Measurements from ENCODE around the gene TNIK.

DNA sequence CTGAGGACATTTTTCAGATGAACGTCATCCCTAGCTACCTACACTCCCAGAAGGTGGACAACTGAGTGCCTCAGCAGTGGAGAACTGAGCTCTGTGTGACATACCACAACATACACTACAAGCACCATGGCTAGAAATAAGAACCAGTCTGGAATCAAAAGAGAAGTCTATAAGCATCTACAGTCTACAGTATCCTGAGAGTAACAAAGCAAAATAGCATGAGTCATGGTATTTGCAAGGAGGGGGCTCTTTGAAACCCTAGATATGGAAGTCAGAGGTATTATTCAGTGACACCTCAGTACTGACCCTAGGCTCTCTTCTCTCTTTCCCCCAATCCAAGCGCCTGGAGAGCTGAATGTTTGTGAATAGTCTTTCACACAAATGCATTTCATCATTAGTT lies 87.5 kb downstream of the TNIK start:
- TF ChIP-seq, protein P1, sequence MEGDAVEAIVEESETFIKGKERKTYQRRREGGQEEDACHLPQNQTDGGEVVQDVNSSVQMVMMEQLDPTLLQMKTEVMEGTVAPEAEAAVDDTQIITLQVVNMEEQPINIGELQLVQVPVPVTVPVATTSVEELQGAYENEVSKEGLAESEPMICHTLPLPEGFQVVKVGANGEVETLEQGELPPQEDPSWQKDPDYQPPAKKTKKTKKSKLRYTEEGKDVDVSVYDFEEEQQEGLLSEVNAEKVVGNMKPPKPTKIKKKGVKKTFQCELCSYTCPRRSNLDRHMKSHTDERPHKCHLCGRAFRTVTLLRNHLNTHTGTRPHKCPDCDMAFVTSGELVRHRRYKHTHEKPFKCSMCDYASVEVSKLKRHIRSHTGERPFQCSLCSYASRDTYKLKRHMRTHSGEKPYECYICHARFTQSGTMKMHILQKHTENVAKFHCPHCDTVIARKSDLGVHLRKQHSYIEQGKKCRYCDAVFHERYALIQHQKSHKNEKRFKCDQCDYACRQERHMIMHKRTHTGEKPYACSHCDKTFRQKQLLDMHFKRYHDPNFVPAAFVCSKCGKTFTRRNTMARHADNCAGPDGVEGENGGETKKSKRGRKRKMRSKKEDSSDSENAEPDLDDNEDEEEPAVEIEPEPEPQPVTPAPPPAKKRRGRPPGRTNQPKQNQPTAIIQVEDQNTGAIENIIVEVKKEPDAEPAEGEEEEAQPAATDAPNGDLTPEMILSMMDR (conservative IDR thresholded peaks at IDR 0.05; ENCODE audit: low read depth in 2 of 2) = no peak
- TF ChIP-seq POLR2AphosphoS5 (IDR thresholded peaks at IDR 0.05; ENCODE audit: low read depth) (no peak), EZH2phosphoT487 (IDR thresholded peaks at IDR 0.05; ENCODE audit: unreplicated experiment) (no peak)
- TF ChIP-seq, protein P2, sequence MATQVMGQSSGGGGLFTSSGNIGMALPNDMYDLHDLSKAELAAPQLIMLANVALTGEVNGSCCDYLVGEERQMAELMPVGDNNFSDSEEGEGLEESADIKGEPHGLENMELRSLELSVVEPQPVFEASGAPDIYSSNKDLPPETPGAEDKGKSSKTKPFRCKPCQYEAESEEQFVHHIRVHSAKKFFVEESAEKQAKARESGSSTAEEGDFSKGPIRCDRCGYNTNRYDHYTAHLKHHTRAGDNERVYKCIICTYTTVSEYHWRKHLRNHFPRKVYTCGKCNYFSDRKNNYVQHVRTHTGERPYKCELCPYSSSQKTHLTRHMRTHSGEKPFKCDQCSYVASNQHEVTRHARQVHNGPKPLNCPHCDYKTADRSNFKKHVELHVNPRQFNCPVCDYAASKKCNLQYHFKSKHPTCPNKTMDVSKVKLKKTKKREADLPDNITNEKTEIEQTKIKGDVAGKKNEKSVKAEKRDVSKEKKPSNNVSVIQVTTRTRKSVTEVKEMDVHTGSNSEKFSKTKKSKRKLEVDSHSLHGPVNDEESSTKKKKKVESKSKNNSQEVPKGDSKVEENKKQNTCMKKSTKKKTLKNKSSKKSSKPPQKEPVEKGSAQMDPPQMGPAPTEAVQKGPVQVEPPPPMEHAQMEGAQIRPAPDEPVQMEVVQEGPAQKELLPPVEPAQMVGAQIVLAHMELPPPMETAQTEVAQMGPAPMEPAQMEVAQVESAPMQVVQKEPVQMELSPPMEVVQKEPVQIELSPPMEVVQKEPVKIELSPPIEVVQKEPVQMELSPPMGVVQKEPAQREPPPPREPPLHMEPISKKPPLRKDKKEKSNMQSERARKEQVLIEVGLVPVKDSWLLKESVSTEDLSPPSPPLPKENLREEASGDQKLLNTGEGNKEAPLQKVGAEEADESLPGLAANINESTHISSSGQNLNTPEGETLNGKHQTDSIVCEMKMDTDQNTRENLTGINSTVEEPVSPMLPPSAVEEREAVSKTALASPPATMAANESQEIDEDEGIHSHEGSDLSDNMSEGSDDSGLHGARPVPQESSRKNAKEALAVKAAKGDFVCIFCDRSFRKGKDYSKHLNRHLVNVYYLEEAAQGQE (IDR thresholded peaks at IDR 0.05; ENCODE audit: unreplicated experiment) = no peak
